GM19043 (cell line): ENCODE results near the gene AMOTL2.

Experiments
- ATAC-seq: cut with Tn5 transposase; IDR thresholded peaks from one replicate; pipeline ENCODE4 v1.9.1; 2021; ENCODE audit warnings: low read depth; ENCODE audit not compliant: unreplicated experiment

The AMOTL2 gene

GRCh38 chr3:134338201-134338512 lies 36.1 kb downstream of the AMOTL2 start:
- ATAC-seq, result no peak

- no peak for ATAC-seq
These were observed 36.6 kb downstream of the AMOTL2 start for GRCh38 chr3:134337511-134338200.

- ATAC-seq, result no peak
These were observed 37.2 kb downstream of the AMOTL2 start for GRCh38 chr3:134337071-134337482.

DNA sequence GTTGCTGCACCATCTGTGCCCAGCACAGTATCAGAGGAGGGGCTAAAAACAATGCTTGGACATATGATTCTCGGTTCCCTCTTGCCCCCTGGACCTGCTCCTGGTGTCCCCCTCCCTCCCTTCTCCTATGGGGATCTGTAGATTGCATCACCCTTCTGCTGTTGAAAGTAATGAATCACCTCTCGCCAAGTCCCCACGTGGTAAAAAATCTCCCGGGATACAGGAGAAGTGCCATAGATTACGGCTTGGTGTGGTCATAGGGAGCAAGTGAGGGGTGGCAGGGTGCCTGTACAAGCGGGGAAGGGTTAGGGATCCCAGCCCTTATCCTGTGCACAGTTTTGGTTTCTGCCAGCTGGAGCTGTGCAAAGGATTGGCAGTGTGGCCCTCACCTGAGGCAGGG lies 37.7 kb downstream of the AMOTL2 start:
- ATAC-seq, result no peak

DNA sequence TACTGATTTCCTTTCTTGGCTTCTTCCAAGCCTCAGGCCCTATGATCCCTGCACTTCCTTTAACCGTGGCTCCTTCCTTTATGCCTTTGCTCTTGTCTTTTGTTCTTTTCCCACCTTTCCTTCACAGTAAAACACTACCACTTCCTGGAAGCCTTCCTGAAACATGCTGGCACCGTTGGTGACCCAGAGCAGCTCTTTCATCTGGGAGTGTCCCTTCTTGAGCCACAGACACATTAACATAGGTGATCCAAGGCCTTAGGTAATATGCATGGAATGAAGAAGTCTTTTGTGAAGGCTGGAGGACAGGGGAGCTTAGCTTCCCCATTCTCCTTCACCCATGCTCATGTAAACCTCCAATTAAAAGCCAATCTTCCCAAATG lies 39.4 kb downstream of the AMOTL2 start:
- ATAC-seq, result no peak

DNA sequence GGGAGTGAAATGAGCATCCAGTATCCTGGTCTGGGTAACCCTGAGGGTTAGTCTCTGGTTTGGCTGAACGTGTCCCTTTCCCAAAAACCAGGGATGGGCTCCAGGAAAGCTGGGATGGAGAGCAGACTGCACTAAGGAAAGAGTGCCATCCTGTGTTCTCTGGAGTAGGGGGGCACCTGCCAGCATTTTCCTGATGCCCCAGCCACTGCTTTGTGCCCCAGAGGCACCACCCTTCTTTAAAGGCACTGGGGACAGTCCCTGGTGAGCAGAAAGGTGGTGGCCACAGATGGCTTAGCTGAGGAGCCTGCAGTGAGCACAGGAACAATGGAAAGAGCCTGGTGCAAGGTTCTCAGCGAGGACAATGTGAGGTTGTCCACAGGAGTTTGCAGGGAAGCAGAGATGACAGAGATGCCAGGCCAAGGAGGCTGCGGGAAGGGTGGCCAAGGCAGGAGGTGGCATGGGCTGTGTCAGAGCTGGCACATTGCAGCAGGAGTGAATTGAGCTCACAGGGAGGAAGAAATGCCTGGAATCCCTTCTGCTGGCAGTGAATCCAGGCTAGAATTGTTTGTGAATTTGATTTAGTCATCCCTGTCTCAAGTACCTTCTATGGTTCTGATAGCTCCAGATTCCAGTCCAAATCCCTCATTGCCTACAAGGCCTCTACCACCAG lies 39.9 kb downstream of the AMOTL2 start:
- ATAC-seq, result no peak

DNA sequence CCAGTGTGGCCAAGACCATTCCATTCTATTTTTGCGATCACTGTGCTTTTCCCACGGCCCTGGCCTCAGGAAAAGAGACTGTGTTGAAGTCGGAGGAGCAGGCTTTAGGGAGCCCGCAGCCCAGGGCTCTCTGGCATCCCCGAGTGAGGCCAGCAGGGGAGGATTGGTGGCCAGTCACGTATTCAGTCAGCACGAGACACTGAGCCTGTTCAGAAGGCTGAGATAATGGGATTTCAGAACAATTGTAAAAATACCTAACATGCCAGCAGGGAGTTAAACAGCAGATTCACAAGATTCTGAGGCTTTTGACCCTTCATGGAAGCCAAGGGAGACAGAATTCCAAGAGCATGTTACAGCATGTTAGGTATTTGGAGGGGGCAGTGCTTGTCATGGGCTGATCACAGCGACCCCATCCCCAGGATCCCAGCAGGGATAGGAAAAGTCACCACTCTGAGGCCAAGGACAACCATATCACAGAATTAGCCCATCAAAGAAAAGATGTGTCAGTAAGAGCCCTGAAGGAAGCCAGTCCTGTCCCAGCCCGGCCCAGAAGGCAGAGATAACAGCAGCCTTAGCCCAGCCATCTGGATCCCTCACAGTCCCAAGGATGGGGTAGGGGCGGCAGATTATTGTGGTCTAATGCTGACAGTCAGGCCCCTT lies 40.6 kb downstream of the AMOTL2 start:
- no peak for ATAC-seq

GRCh38 chr3:134332344-134332743 lies 41.9 kb downstream of the AMOTL2 start:
- ATAC-seq, result no peak

DNA sequence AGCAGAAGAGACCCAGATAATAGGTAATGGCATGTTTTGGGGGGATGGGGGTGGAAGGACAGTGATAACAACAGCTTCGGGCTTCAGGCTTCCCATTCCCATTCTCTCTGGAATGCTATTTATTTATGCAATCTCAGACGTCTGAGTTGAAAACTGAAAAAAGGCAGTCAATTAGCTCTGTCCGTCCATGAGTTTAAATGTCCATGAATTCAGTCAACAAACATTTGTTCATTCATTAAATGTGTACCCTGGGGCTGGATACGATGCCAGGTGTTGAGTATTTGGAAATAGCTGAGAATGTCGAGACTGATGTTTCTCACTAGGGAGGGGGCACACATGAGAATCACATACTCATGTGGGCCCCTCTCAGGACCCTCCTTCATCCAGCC lies 42.4 kb downstream of the AMOTL2 start:
- ATAC-seq, result no peak

DNA sequence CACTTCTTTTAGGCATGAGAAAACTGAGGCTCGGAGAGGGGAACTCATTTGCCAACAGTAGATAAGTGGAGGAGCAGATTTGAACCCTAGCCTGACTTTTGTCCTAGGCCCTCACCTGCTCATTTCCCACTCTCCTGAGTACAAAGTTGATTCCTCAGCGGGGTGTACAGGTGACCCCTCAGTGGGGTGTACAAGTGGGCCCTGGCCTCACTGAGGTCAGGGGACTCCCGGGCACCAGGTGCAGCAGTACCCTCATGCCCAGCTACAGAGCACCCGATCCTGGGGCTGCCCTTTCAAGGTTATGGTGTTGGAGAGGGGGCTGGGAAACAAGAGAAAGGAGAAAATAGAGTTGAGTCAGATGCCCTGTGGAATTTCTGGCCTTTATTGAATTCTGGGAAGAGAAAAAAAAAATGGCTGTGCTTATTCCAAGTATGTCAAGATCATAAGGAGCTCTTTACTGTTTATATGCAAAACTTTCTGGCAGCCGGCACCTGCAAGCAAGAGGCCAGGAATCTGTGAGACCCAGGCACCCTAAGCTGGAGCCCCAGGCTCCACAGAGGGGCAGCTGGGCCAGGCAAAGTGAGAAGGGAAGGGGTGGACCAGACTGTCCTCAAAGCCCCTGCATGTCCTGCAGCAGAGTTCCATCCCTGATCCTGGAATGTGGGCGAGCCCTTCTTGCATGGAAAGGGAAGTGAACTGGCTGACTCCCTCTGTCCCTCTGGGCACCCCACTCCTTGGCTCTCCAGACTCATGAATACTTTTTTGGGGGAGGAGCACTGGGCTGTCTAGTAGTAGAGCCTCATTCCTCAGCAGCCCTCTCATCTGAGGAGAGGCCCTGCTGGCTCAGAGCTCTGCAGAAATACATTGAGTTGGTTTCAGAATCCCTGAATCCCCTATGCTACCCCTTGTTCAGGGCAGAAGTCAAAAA lies 43.1 kb downstream of the AMOTL2 start:
- ATAC-seq, result no peak

DNA sequence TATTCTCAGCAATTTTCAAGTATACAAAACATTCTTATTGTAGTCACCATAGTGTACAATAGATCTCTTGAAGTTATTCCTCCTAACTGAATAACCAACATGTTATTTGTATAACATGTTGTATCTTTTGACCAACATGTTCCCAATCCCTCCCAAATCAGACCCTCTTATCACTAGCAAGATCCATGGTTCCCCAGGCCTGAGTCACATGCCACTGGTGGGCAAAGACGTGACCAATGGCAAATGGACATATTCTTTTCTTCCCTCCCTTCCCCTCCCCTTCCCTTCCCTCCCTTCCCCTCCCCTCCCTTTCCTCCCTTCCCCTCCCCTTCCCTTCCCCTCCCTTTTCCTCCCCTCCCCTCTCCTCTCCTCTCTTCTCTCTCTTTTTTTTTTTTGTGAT lies 45.4 kb downstream of the AMOTL2 start:
- no peak for ATAC-seq

DNA sequence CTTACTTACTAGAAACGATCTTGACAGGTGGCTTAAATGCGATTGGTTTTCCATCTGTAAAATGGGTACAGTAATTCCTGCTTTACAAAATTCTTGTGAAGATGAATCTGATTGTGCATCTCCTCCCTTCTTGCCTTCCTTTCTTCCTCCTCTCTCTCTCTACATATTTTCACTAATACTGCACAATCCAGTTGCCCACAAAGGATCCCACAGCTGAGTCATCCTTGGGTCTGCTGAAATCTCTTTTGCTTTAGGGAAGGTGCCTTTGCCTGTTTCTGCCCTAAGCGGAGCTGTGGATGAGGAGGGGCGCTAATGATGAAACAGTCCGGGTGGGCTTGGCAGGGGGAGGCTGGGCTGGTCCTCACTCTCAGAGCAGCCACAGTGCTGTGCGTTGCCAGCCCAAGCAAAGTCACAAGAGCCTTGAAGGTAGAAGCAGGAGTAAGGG lies 46.1 kb downstream of the AMOTL2 start:
- ATAC-seq, result no peak

- ATAC-seq, result no peak
These were observed 46.7 kb downstream of the AMOTL2 start for GRCh38 chr3:134327594-134327975.

GRCh38 chr3:134326760-134327593 lies 47.3 kb downstream of the AMOTL2 start:
- ATAC-seq, result no peak

DNA sequence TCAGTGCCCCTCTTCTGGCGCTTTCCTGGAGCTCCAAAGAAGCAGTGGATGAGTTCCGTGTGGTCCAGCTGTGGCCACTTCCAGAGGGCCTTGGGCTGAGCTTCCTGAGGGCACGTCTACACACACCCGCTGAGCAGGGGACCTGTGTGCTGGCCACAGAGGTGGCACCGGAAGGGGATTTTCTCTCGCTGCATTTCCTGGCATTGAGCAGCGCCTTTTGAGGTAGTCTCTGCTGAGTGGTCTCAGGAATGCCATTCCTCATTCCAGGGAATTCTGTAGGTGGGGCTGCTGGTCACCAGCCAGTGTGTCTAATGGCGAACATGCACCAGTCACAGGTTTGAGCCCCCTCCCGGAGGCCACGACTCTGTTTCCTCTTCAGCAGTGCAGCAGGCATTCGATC lies 48.1 kb downstream of the AMOTL2 start:
- ATAC-seq, result no peak

DNA sequence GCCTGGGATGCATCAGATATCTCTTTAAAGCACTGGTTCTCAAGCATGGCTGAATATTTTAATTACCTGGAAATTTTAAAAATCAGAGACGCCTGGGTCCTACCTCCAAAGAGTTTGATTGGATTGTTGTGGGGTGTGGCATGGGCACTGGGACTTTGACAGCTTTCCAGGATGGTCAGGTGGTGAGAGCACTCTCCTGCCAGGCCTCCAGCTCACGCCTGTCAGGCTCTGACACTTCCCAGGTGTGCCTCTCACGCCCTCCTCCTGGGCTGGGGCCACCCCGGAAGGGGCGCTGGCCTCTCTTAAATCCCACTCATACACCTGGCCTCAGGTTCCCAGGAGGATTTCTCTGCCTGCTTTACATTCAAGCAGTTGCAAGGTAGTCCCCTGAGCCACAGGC lies 48.5 kb downstream of the AMOTL2 start:
- ATAC-seq, result no peak

DNA sequence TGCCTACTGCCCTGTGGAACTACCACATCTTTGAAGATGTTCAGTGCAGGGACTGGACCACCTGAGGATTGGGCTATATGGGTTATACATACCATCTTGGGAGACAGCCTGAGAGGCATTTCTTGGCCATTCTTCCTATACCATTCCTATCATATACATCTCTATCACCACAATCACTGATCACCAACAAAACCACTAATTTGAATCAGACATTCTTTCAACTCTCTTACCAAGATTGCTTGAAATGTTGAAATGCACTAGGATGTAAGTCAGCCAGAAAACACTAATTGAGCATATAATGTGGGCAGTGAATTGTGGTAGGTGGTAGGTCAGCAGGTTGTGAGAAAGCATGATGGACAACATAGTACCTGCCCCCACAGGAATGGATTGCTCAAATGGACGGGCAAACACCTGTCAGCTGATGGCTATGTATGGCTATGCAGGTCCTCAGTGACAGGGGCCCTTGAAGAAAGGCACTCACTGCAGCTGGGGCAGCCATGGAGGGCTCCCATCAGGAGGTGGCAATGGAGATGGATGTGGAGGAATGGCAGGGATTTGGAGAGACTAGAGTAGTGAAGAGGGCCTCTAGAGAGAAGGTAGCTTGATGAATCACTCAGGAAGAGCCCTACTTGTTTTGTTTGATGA lies 49.1 kb downstream of the AMOTL2 start:
- no peak for ATAC-seq

DNA sequence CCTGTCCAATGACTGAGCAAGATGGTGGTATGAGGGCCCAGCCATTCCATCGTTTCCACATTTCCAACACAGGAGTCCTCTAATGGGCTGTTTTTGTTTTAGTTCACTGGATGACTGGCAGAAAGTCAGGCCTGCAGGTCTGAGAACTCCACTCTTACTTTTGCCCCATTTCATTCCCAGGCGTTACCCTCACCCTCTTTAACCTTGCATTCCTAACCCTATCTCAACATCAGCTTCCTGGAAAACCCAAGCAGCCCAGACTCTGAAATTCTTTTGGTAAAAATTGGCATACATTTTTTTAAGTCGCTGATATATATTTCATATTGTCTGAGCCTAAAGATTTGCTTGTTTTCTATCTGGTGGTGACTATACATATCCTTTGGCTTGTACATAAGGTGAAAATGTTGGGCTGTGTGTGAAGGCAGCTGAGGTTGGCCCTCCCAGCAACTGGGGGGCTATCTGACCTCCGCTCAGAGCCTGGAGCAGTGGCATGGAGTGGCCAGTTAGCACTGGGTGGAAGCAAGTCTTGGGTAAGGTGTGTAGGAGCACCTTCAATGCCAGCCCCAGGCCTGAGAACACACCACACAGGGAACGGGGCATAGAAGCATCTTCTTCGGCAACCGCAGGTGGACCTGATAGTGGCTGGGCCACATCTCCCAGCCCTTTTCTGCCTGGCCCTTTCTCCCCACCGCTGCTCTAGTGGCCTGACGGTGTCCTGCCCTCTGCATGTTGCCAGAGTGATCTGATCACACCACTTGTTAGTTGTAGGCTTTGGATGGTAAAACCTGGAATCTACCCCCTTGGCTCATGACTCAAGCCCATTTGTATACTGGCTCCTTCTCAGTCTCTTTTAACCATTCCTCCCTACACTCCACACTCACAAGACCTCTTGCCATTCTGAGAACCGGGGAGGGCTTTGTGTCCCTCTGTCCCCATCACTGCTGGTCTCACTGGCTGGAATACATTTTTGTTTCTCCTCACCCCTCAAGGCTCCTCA lies 50.0 kb downstream of the AMOTL2 start:
- ATAC-seq, result no peak

- ATAC-seq, result no peak
These were observed 52.0 kb downstream of the AMOTL2 start for GRCh38 chr3:134322286-134322685.
